ENCODE data around the gene CDC27. TPM values are rescaled to one million over a fixed set of nuclear protein-coding genes. Genes with fewer than 3 reads are reported as not detected.

Gene CDC27
- total and polyA plus RNA-seq, 2 of the 4 experiments (the other 2 are of a cell fraction): 47.7 to 190 TPM

- peak; percentile 60 for ATAC-seq (ENCODE audit: low read depth)
- H3K4me2 ChIP-seq (ENCODE audit: low read depth, low read length): peak overlapping the region; percentile 47
- H2AK5ac ChIP-seq (ENCODE audit: low read depth, low read length): peak overlapping the region; percentile 85; the same call in 1 of the 2 replicates
- H3K4me1 ChIP-seq (ENCODE audit: control insufficient read depth, insufficient read depth, low read length): peaks cover 24% of the 10 kb centered on the region
- H4K91ac ChIP-seq (ENCODE audit: insufficient read depth, low read depth, low read length): peak overlapping the region; percentile 40; the same call in 1 of the 2 replicates
- TF ChIP-seq MAZ (IDR thresholded peaks at IDR 0.05; ENCODE audit: borderline replicate concordance, low read depth, low read length): peak; percentile 24; the same call in 1 of the 2 replicates
- TF ChIP-seq MAFK (IDR thresholded peaks at IDR 0.05; ENCODE audit: low read depth, low read length): no peak
- TF ChIP-seq MXI1 (IDR thresholded peaks at IDR 0.05; ENCODE audit: borderline replicate concordance, low read depth, low read length): 0 out of 2 replicates have a peak, but pooled peaks have one; percentile 43
- peak overlapping the region; percentile 83 for H3K4ac ChIP-seq (ENCODE audit: low read depth, low read length)
- H3K9me1 ChIP-seq (ENCODE audit: insufficient read depth, low read length): peaks cover 19% of the 10 kb centered on the region
- no TSS peak for BruUV-seq (replicated peaks)
- dilution Hi-C loops (cut with HindIII; ENCODE audit: low sequenced_read_pairs, unreplicated experiment) (no loop called here), intact Hi-C loops (cut with micrococcal nuclease) (no loop called here), in situ Hi-C loops (cut with MboI; ENCODE audit: low sequenced_read_pairs) (no loop called here)
- ChIA-PET POLR2A (ENCODE audit: unreplicated experiment) (no interaction called here), CTCF (no interaction called here)
- H4K8ac ChIP-seq (ENCODE audit: low read depth in 2 of 2, low read length in 2 of 2): peak overlapping the region; percentile 12 to 83; a peak in 3 of 4 replicates
- no peaks in the 10 kb centered on the region for H3K9me3 ChIP-seq (ENCODE audit: control insufficient read depth, insufficient read depth, low read length)
- H2AK9ac ChIP-seq (replicated peaks; ENCODE audit: low read depth, low read length, poor library complexity): peak overlapping the region; percentile 13
- no peaks in the 10 kb centered on the region for H4K20me1 ChIP-seq (ENCODE audit: insufficient read depth, low read length)
- H3K36me3 ChIP-seq (ENCODE audit: control insufficient read depth, insufficient read depth, low read length): no peaks in the 10 kb centered on the region
- peak; percentile 68 for DNase-seq
- H4K5ac ChIP-seq (ENCODE audit: low read depth, low read length): peak overlapping the region; percentile 78
- peak overlapping the region; percentile 79 for H2BK120ac ChIP-seq (ENCODE audit: low read depth, low read length)
- H2AFZ ChIP-seq (replicated peaks; ENCODE audit: low read length, poor library complexity): peak overlapping the region; percentile 85
- H3K27ac ChIP-seq (ENCODE audit: insufficient read depth, low read length): peak overlapping the region; percentile 32; the same call in 1 of the 2 replicates
- H3K18ac ChIP-seq (ENCODE audit: low read depth, low read length): peak overlapping the region; percentile 63
- WGBS, 2 experiments (ENCODE audit: extremely low coverage in 2 of 2, insufficient read length in 1 of 2): 60 to 100% methylated on average over 1 to 8 of the region's 9 CpGs
- H3K79me1 ChIP-seq (ENCODE audit: low read depth in 1 of 2, low read length in 2 of 2): 0 out of 4 replicates have a peak, but pooled peaks cover 0 to 3% of the 10 kb centered on the region in 2 experiments
- peak overlapping the region; percentile 71 for H3K14ac ChIP-seq (replicated peaks; ENCODE audit: low read depth, low read length)
- H2BK15ac ChIP-seq (ENCODE audit: low read depth, low read length): peak overlapping the region; percentile 68; the same call in 2 of the 3 replicates
- no peak overlapping the region for H3K4me3 ChIP-seq (ENCODE audit: insufficient read depth, low read depth, low read length)
- H3K9ac ChIP-seq (ENCODE audit: low read depth, low read length): no peak overlapping the region
- no peaks in the 10 kb centered on the region for H3K27me3 ChIP-seq (ENCODE audit: control insufficient read depth, insufficient read depth, low read length)
- no peak overlapping the region for H3K56ac ChIP-seq (ENCODE audit: extremely low read depth, insufficient read depth, low read length)
- peak overlapping the region; percentile 55 for H2BK5ac ChIP-seq (ENCODE audit: low read depth, low read length, poor library complexity, severe bottlenecking)
- H2BK20ac ChIP-seq (ENCODE audit: low read depth, low read length): peak overlapping the region; percentile 85
- H3K23ac ChIP-seq (ENCODE audit: low read depth, low read length): peak overlapping the region; percentile 58; the same call in 1 of the 2 replicates
Observed at GRCh38 chr17:47205419-47205963, 16.4 kb upstream of the CDC27 start.
